CD4-positive, alpha-beta T cell treated with Interleukin-17A for 1 hour (primary cell): Measurements from ENCODE around the gene ASB6.
"Not testable (repeated sequence)": the region's sequence is repeated elsewhere in the genome, so short reads cannot be mapped to it uniquely, and the experiment has no call there.

Source experiments
- DNase-seq: peaks from one replicate; pipeline ENCODE4 v3.0.0-alpha.2; 2020

The ASB6 gene

GRCh38 chr9:129666575-129666974 is 24.6 kb upstream of the ASB6 start:
- DNase-seq: no peak

DNA sequence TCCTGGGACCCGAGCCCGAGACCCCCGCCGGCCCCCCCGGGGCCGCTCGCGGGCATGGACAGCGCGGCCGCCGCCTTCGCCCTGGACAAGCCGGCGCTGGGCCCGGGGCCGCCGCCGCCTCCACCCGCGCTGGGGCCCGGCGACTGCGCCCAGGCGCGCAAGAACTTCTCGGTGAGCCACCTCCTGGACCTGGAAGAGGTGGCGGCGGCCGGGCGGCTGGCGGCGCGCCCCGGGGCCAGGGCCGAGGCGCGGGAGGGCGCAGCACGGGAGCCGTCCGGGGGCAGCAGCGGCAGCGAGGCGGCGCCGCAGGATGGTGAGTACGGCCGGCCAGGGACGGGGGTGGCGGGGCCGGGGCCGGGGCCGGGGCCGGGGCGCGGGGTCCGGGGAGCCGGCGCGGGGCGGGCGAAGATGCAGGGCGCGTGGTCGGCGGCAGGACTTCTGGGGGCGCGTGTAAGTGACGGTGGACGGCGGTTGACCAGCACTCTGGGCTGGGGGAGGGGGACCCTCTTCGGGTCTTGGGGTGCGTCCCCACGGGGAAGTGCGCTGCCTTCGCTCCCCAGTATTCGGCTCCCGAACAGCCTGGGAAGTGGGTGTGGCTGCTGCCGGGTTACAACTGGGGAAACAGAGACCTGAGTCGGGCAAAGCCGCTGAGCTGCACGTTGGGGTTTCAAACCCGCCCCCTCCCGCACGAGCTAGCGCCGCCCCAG is 24.0 kb upstream of the ASB6 start:
- DNase-seq: no peak

GRCh38 chr9:129665389-129665775 is 23.4 kb upstream of the ASB6 start, which contains the start of gene PRRX2:
Gene PRRX2 (plus strand): TSS chr9:129665647. CDS start chr9:129665868, 221 bp downstream.
- DNase-seq: peak; percentile 28

- DNase-seq: no peak
Measured at GRCh38 chr9:129664746-129665388, 22.9 kb upstream of the ASB6 start.

DNA sequence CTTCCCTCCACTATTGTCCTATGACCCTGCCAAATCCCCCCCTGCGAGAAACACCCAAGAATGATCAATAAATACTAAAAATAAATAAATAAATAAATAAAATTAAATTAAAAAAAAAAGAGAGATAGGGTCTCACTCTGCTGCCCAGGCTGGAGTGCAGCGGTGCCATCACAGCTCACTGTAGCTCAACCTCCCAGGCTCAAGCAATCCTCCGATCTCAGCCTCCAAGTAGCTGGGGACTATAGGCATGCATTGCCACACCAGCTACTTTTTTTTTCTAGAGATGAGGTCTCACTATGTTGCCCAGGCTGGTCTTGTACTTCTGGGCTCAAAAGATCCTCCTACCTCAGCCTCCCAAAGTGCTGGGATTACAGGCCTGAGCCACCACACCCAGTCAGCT is 20.3 kb upstream of the ASB6 start:
- DNase-seq: not testable (repeated sequence)

GRCh38 chr9:129661029-129661428 is 19.1 kb upstream of the ASB6 start:
- DNase-seq: no peak

DNA sequence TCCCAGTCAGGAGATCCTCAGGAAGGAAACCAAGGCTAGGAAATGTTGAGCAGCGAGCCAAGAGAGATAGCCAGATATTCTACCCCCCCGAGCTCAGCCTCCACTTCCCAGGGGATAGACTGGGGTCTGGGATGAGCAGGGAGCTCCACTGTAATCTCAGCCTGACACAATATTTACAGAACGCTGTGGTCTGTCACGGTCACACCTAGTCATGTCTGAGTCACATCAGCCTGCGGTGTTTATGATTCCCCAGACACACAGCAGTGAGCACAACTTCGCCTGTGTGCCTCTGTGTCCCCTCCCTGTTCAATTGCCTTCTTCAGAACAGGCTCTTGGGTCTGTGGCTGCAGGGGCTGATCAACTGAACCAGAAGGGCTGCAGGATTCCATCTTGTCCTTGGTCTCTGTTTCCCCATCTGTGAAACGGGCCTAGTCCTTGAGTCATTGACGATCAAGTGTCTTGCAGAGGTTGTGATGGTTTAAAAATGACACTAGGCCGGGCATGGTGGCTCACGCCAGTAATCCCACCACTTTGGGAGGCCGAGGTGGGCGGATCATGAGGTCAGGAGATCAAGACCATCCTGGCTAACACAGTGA is 14.9 kb upstream of the ASB6 start:
- DNase-seq: no peak

DNA sequence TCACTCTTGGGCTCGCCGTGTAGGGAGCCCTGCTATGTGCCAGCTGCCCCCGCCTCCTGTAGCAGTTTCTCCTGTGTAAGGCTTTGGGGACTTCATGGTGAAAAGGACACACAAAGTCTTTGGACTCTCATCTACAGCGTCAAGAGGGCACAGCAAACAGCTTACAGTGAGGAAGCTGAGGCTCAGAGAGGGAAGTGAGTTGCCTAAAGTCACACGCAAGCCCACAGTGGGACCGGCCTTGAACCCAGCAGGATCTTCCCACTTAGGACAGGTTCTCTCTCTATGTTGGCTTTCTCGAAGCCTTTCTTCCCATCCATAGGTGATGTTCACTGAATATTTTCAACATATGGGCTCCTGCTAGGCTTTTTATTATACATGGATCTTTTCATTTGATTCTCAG is 13.7 kb upstream of the ASB6 start:
- DNase-seq: no peak

DNA sequence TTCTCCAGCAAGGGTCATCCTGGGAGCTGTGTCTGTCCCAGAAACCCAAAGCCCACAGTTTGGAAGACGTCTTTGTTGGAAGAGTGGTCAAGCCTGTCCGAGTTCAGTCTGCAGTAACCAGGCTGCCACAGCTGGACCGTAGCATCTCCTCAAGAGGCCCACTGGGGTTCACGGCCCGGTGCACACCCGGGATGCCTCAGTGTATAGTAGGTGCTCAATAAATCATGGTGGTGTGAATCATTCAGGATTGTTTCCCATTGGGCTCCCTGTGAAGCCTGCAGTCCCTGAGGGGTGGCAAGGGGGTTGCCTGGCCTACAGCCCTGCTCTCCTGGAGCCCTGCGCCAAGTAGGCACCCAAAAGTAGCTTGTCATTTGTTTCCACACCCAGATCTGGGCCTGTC is 13.2 kb upstream of the ASB6 start:
- DNase-seq: no peak

DNA sequence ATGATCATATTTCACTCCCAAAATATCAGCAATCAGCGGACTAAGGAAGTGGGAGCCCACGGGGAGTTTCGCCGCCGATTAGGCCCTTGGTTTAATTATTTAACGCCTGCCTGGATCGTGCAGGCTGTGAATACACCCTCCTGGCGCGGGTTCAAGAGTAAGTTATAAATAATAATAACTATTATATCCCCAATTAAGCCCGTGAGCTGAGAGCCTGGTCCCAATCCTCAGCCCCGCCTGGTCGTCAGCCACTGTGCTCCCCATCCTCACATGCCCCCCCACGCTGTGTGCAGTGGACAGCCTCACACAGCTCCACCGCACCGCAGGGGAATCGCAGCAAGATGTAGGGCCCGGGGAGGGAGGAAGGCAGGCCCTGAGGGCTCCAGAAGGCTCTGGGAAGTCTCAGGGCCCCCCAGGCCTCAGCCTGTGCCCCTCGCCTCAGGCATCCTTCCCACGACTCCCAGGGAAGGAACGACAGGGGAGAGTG is 12.6 kb upstream of the ASB6 start:
- no peak for DNase-seq

DNA sequence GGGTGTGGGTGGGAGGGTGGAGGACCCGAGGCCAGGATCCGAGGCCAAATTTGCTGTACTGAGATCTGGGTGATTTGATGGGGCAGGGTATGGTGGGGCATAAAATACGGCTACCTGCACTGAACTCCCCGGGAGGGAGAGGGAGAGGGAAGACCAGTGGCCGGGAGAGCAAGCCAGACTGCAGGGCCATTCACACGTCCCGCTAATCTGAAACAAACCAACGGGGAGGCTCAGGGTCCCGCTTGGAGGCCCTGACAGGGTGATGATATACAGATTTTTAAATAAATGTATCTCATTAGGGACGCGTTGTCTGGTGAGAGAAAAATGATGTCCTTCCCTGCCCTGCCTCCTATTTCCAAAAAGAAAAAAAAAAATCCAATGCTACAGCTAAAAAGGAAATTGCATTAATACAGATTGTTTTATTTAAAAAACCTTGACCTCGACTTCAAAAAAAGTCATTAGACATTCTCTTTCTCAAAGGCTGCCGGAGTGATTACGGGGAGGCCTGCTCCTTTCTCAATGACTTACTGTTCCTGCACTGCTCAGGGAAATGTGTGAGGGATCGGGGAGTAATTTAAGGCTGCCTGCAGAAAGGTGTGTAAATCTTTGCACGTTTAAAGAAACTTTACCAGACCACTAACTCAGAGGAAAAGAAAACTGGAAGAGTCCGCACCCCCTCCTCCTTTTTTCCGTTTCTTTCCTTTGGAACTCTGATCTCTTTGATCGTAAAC is 12.0 kb upstream of the ASB6 start:
- no peak for DNase-seq

DNA sequence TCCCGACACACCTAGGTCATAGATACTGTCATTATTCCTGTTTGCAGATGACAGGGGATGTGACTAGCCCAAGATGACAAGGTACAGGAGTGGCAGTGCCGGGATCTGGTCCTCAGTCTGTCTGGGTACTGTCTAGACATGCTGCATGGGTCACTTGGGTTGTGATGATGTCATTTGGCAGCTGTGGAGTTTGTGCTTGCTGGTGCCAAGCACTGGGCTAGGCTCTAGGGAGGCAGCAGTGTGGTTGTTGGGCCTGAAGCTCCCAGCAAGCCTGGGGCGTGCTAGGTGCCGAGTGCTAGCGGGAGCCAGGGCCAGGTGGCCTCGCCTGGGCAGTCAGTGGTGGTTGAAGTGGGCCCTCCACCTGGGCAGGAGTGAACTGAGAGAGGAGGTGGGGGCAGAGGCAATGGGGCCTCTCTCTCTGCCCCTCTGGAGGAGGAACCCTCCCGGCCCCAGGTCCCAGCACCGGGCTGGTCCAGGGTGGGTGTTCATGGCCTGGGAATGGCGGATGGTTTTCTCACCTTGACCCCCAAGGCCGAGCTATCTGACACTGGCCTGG is 8.8 kb upstream of the ASB6 start:
- no peak for DNase-seq

GRCh38 chr9:129649726-129650679 is 8.1 kb upstream of the ASB6 start:
- DNase-seq: no peak

DNA sequence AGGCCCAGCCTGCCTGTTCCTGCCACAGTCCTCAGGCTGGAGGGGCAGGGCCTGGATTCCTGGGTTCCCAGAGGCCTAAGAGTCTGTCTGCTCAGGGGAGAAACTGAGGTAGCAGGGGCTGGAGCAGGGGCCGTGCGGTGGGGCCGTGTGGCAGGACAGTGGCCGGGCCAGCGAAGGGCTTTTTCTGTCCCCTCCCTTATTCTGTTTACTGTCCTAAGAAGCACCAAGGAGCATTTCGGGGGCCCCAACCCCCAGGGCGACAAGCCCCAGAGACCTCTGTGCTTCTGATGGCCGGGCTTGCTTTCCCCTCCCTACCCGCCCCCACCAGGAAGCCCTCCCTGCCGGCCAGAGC is 6.8 kb upstream of the ASB6 start:
- no peak for DNase-seq

- DNase-seq: no peak
Measured at GRCh38 chr9:129648092-129648763, 6.3 kb upstream of the ASB6 start.

GRCh38 chr9:129647635-129648034 is 5.7 kb upstream of the ASB6 start:
- DNase-seq: no peak

DNA sequence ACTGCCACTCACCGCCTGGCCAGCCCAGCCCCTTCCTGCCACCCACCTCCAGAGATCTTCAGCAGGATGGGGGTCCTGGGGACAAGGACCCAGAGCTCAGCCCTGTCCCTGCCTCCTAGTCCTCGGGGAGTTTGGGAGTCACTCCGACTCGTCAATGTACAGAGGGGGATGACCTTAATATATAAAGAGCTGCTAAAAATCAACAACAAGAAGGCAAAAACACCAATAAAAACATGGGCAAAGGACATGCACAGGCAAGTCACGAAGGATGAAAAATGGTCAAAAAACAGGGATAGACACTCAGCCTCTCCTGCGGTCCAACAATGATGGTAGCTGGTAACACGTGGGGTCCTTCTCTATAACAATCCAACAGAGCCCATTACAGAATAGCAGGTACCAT is 4.7 kb upstream of the ASB6 start:
- no peak for DNase-seq

GRCh38 chr9:129646252-129646651 is 4.3 kb upstream of the ASB6 start:
- DNase-seq: no peak

- no peak for DNase-seq
Measured at GRCh38 chr9:129644902-129645301, 3.0 kb upstream of the ASB6 start.

DNA sequence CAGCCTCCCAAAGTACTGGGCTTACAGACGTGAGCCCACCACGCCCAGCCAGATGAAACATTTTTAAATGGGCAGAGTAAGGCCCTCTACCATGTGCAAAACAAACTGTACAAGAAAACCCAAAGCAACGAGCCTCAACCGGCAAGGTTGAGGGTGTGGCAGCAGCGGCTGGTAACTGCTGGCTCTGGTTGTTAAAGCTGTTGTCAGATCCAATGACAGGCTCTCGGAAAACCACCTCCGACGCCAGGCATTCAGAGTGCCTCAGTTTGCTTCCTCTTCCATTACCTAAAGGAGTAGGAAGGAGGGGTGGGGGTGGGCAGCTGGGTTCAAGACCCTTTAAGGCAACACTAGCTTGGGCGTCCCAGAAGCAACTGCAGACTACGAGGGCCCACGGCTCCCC is 2.4 kb upstream of the ASB6 start:
- no peak for DNase-seq

DNA sequence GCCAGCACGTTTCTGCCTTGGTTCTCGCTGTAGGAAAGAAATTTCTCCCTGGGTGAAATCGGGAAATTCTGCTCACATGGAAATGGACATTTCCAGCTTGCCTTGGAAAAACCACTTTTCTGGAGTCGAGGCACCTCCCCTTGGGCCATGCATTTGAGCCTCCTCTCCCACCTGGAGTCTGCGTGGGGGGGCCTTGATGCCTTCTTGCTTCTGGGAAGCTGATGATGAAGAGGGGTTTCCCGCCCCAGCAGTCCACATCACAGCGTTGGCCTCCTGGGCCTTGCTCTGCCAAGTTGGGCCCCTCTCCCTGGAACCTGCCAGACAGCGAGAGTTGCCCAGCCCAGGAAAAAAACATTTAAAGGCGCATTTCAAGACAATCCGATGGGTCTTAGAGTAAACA is 1.8 kb upstream of the ASB6 start:
- no peak for DNase-seq
